Astrocyte (in vitro differentiated cells and primary cell): Measurements from ENCODE around the gene SPATA16.

ENCODE experiments used
- CTCF ChIP-seq: IDR thresholded peaks from 2 replicates; pipeline ENCODE4 v1.5.1; 2011; ENCODE audit warnings: low read depth, mild to moderate bottlenecking, inconsistent platforms, low read length, moderate library complexity; ENCODE audit not compliant: insufficient read depth
- EZH2 ChIP-seq: IDR thresholded peaks from 2 replicates; pipeline ENCODE4 v1.6.1; 2012; ENCODE audit warnings: mild to moderate bottlenecking, low read length, inconsistent platforms; ENCODE audit not compliant: insufficient read depth

GRCh38 chr3:173064631-173065030, 76.4 kb downstream of the SPATA16 start:
- TF ChIP-seq CTCF (no peak), EZH2 (no peak)
